HL-60 (cell line): ENCODE measurements around the gene GGACT.

Experiments
- DNase-seq, 2 experiments: peaks; one replicate each; pipeline ENCODE4 v3.0.0-alpha.2; 2010 to 2020; ENCODE audit warnings: low read depth in 1 of 2, low spot score in 1 of 2
- H3K27ac ChIP-seq: fragments of 250-450 bp; sonication (Bioruptor Pico); replicated peaks from 2 replicates; pipeline ENCODE4 v1.5.1; 2020; ENCODE audit warnings: mild to moderate bottlenecking, moderate library complexity
- H3K27me3 ChIP-seq: fragments of 250-450 bp; sonication (Bioruptor Pico); 2 replicates; pipeline ENCODE4 v1.5.1; 2021; ENCODE audit warnings: mild to moderate bottlenecking, moderate library complexity; ENCODE audit not compliant: insufficient read depth, poor library complexity, severe bottlenecking
- H3K4me3 ChIP-seq: replicated peaks from 2 replicates; pipeline ENCODE4 v1.5.1; 2011; ENCODE audit warnings: mild to moderate bottlenecking, control low read depth, low read length; ENCODE audit not compliant: insufficient read depth
- GABPA ChIP-seq: IDR thresholded peaks from 2 replicates; pipeline ENCODE4 v1.6.1; 2012; ENCODE audit warnings: low read depth
- POLR2AphosphoS5 ChIP-seq: IDR thresholded peaks from 2 replicates; pipeline ENCODE4 v1.6.1; 2012; ENCODE audit warnings: low read depth
- SPI1 ChIP-seq: IDR thresholded peaks from 2 replicates; pipeline ENCODE4 v1.6.1; 2012; ENCODE audit warnings: low read depth, mild to moderate bottlenecking, borderline replicate concordance
- TF ChIP-seq, protein P1 (sequence below): IDR thresholded peaks from one replicate; pipeline ENCODE4 v1.5.1; 2011; ENCODE audit warnings: low read length, control low read depth, inconsistent platforms; ENCODE audit not compliant: insufficient read depth
- TF ChIP-seq, protein P2 (sequence below): IDR thresholded peaks from 2 replicates; pipeline ENCODE4 v1.6.1; 2012; ENCODE audit warnings: low read depth; ENCODE audit not compliant: insufficient replicate concordance

GGACT gene

GRCh38 chr13:100480676-100481075, 107.9 kb downstream of the GGACT start:
- Histone ChIP-seq H3K27me3 (peaks cover 22% of the 10 kb centered on the region), H3K27ac (no peak overlapping the region), H3K4me3 (no peak overlapping the region)
- TF ChIP-seq GABPA (no peak), SPI1 (no peak), POLR2AphosphoS5 (no peak)
- TF ChIP-seq, protein P1, sequence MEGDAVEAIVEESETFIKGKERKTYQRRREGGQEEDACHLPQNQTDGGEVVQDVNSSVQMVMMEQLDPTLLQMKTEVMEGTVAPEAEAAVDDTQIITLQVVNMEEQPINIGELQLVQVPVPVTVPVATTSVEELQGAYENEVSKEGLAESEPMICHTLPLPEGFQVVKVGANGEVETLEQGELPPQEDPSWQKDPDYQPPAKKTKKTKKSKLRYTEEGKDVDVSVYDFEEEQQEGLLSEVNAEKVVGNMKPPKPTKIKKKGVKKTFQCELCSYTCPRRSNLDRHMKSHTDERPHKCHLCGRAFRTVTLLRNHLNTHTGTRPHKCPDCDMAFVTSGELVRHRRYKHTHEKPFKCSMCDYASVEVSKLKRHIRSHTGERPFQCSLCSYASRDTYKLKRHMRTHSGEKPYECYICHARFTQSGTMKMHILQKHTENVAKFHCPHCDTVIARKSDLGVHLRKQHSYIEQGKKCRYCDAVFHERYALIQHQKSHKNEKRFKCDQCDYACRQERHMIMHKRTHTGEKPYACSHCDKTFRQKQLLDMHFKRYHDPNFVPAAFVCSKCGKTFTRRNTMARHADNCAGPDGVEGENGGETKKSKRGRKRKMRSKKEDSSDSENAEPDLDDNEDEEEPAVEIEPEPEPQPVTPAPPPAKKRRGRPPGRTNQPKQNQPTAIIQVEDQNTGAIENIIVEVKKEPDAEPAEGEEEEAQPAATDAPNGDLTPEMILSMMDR, result no peak
- TF ChIP-seq, protein P2, sequence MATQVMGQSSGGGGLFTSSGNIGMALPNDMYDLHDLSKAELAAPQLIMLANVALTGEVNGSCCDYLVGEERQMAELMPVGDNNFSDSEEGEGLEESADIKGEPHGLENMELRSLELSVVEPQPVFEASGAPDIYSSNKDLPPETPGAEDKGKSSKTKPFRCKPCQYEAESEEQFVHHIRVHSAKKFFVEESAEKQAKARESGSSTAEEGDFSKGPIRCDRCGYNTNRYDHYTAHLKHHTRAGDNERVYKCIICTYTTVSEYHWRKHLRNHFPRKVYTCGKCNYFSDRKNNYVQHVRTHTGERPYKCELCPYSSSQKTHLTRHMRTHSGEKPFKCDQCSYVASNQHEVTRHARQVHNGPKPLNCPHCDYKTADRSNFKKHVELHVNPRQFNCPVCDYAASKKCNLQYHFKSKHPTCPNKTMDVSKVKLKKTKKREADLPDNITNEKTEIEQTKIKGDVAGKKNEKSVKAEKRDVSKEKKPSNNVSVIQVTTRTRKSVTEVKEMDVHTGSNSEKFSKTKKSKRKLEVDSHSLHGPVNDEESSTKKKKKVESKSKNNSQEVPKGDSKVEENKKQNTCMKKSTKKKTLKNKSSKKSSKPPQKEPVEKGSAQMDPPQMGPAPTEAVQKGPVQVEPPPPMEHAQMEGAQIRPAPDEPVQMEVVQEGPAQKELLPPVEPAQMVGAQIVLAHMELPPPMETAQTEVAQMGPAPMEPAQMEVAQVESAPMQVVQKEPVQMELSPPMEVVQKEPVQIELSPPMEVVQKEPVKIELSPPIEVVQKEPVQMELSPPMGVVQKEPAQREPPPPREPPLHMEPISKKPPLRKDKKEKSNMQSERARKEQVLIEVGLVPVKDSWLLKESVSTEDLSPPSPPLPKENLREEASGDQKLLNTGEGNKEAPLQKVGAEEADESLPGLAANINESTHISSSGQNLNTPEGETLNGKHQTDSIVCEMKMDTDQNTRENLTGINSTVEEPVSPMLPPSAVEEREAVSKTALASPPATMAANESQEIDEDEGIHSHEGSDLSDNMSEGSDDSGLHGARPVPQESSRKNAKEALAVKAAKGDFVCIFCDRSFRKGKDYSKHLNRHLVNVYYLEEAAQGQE, result no peak
- no peak for DNase-seq
